GM18502 (cell line): ENCODE results near the gene DMXL1.
A peak's percentile ranks its signal among the peaks of the same experiment; 100 is the strongest.
"Not testable (repeated sequence)": the region's sequence is repeated elsewhere in the genome, so short reads cannot be mapped to it uniquely, and the experiment has no call there.

Experiments
- ATAC-seq: cut with Tn5 transposase; IDR thresholded peaks from one replicate; pipeline ENCODE4 v1.9.1; 2021; ENCODE audit warnings: mild to moderate bottlenecking; ENCODE audit not compliant: unreplicated experiment, poor library complexity

Gene DMXL1

GRCh38 chr5:119067450-119067849 lies 3.4 kb upstream of the DMXL1 start:
- ATAC-seq: no peak

DNA sequence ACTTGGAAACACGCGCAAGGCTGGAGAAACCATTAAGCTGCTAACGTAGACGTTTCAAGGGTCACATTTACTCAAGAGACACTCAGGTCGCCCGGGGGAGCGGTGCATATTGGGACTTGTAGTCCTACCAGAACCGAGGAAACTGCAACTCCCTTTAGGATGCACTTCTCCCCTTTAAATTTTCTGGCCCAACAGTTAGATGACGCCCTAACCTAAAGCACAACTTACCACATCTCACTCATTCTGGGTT lies 384 bp upstream of the DMXL1 start:
- peak; percentile 64 for ATAC-seq

DNA sequence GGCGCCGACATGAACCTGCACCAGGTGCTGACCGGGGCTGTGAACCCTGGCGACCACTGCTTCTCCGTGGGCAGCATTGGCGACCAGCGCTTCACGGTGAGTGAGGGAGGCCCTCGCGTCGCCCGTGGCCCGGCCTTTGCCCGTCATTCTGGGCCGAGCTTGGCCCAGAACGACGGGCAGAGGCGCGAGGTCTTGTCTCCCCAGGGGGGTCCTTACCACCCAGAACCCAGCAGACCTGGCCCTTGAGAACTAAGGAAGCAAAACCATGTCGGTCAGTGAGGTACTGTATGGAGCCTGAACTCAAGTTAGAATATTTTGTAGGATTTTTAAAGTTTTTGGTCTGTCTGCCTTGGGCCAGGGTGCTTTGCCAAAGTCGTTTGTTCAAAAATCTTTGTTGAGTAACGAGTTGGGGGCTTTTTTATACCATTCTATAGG lies 691 bp downstream of the DMXL1 start:
- ATAC-seq: peak; percentile 11

- ATAC-seq: no peak
Measured at GRCh38 chr5:119072496-119072895, 1.6 kb downstream of the DMXL1 start.

- not testable (repeated sequence) for ATAC-seq
Measured at GRCh38 chr5:119073746-119074337, 3.0 kb downstream of the DMXL1 start.

GRCh38 chr5:119074419-119074818 lies 3.5 kb downstream of the DMXL1 start:
- no peak for ATAC-seq

- not testable (repeated sequence) for ATAC-seq
Measured at GRCh38 chr5:119075269-119075668, 4.4 kb downstream of the DMXL1 start.

- ATAC-seq: no peak
Measured at GRCh38 chr5:119076080-119076479, 5.2 kb downstream of the DMXL1 start.

- no peak for ATAC-seq
Measured at GRCh38 chr5:119077444-119077843, 6.6 kb downstream of the DMXL1 start.

DNA sequence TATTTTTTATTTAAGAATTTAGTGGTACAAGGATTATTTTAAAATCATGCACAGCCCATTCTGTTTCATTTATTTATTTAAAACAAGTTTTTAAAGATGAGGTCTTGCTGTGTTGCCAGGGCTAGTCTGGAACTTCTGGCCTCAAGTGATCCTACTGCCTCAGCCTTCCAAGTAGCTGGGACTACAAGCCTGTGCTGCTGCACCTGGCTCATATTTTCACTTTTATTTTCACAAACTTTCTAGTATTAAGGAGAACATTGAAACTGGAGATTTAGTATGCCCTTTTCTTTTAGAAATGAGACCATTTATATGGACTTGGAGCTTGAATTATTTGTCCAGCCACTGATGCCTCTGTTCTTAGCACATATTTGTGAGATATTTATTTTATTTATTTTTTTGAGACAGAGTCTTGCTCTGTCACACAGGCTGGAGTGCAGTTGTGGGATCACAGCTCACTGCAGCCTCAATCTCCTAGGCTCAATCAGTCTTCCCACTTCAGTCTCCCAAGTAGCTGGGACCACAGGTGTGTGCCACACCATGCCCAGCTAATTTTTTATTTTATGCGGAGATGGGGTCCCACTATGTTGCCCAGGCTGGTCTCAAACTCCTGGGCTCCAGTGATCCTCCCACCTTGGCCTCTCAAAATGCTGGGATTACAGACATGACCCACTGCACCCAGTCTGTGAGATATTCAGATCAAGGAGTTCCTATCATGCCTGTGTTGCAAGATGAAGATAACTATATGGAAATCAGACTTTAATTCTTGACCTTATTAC lies 7.4 kb downstream of the DMXL1 start:
- ATAC-seq: peak; percentile 32

DNA sequence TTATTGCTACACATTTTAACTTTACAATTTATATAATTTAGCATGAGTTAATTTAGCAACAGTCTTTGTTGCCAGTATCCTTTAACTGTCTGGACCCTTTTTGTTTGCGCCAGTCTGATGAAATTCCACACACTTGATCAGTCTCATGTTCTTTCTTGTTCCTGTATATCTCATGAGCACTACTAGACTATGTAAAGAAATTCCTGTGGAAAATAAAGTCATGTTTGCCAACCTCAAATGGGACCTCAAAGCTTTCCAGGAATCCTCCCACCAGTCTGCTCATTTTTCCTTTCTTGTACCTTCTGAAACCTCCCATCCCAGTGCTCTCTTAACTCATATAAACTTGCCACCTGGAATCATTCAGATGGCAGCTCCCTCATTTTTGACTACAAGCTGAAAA lies 8.0 kb downstream of the DMXL1 start:
- no peak for ATAC-seq

GRCh38 chr5:119079318-119079921 lies 8.5 kb downstream of the DMXL1 start:
- peak; percentile 58 for ATAC-seq

DNA sequence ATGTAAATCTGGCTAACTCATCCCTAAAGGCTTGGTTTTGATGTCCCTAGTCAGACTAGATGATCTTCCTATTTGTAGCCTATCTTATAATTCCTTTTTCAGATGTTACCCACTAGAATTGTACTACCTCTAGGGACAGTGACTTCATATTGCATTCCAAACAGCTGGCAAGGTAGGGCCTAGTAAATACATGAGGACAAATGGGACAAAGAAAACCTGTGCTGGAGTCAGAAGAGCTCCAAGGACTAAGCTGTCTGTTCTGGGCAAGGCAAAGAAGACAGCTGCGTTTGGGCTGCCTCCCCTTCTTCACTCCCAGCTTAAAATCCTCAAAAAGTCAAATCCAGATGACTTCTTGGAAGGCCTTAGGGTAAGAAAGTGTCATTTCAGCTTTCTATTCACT lies 10.0 kb downstream of the DMXL1 start:
- ATAC-seq: no peak

GRCh38 chr5:119082691-119083090 lies 11.8 kb downstream of the DMXL1 start:
- ATAC-seq: no peak

DNA sequence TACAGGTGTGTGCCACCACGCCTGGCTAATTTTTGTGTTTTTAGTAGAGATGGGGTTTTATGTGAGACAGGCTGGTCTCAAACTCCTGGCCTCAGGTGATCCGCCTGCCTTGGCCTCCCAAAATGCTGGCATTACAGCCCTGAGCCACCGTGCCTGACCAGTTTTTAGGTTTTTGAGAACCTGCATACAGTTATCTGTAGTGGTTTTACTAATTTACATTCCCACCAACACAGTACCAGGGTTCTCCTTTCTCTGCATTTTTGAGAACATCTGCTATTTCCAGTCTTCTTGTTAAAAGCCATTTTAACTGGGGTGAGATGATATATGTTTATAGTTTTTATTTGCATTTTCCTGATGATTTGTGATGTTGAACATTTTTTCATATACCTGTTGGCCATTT lies 12.8 kb downstream of the DMXL1 start:
- ATAC-seq: peak; percentile 70

DNA sequence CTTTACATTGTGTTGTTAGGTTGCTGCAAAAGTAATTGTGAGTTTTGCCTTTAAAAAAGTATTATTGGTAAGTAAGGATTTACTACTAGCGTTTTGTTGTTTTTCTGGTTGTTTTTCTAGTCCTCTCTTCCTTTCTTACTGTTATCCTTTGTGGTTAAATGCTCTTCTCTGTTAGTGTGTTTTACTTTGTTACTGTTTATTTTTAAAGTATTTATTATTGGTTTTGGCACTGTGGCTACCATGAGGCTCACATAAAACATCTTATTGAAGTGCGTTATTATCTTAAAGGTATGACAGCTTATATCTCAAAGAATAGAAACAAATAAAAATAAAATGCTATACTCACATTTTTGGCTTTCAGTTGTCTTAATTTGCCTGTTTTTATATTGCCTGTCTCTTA lies 17.6 kb downstream of the DMXL1 start:
- no peak for ATAC-seq

DNA sequence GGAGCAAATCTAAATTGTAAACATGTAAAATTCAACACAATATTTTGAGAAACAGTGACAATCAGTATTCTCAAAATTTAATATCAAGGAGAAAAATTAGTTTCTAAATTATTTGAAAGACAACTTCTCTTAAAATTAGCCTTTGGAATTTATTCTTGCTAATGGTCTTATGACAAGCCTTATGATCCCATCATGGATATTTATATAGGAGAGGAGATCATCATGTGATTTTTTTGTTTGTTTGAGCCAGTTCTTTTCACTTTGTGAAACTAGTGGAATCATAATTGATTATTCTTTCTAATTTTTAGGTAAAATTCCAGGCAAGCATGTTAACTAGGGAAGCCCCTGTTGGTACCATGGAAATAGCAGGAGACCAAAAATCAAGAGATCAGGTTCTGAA lies 24.7 kb downstream of the DMXL1 start:
- ATAC-seq: no peak

DNA sequence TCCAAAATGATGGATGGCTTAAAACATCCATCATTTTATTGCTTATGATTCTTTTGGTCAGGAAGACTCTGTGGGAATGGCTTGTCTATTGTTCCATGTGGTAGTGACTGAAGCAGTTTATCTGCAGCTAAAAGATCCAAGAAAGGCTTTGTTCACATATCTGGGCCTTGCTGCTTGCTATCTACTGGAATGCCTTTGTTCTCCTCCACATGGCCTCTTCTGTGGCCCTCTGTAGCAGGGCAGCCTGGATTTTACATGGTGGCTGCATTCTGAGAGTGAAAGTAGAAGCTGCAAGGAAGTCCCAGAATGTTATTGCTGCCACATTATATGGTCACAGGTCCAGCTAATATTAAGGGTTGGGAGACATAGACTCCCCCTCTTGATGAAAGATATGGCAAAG lies 35.1 kb downstream of the DMXL1 start:
- no peak for ATAC-seq

DNA sequence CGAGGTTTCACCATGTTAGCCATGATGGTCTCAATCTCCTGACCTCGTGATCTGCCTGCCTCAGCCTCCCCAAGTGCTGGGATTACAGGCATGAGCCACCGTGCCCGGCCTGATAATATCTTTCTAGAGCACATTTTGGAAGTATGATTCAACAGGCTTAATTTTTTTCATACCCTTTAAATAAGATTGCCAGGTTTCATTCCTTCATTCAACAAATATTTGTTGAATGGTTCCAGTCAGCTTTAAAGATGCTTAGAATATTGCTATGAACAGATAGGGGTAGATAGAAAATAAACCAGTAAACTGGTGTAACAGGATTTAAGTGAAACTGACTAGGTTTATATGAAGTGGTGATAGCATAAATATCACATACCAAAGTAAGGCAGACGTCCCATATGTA lies 41.3 kb downstream of the DMXL1 start:
- ATAC-seq: no peak

DNA sequence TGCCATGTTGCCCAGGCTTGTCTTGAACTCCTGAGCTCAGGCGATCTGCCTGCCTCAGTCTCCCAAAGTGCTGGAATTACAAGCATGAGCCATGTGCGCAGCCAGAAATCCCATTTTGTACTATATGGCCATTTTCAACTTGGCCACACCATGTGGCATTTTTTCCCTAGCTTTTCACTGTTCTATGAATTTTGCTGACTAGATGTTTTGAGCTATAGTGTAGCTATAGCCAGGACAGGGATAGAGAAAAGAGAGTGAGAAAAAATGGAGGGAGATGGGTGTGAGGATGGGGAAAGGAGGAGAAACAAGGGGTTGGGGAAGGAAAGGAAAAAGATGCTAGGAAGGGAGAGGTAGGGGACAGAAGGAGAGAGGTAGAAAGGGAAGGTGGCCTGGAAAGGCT lies 46.4 kb downstream of the DMXL1 start:
- no peak for ATAC-seq

- no peak for ATAC-seq
Measured at GRCh38 chr5:119118000-119118399, 47.1 kb downstream of the DMXL1 start.

GRCh38 chr5:119120893-119121292 lies 50.0 kb downstream of the DMXL1 start:
- no peak for ATAC-seq
